ENCODE results near the gene MTMR10. TPM values are rescaled to one million over a fixed set of nuclear protein-coding genes. Genes with fewer than 3 reads are reported as not detected.

Gene MTMR10
- total and polyA plus RNA-seq, 7 donors: 11.4 to 31.0 (median 24.3) TPM

DNA sequence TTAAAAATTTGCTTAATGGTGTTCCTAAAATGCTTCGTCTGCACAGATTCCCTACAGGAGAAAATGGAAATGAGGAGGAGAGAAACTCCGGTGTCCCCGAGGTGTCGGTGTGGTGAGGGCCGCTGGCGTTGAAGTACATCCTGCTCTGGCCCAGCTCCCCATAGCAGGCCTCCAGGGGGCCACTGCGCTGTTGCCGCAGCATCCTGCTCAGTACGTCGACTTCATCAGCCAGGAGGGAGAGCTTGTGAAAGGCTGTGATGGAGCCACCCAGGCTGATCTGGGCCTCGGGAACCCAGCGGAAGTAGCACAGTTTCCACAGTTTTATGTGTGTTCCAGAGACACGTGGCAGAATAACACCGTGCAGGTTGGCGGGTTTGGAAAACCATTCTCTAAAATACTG, 49.9 kb downstream of the MTMR10 start:
- TF ChIP-seq POLR2AphosphoS5 (IDR thresholded peaks at IDR 0.05) (peak in 1 of 4 donors; percentile 8), POLR2A (IDR thresholded peaks at IDR 0.05) (no peak)
- TF ChIP-seq, protein P1, sequence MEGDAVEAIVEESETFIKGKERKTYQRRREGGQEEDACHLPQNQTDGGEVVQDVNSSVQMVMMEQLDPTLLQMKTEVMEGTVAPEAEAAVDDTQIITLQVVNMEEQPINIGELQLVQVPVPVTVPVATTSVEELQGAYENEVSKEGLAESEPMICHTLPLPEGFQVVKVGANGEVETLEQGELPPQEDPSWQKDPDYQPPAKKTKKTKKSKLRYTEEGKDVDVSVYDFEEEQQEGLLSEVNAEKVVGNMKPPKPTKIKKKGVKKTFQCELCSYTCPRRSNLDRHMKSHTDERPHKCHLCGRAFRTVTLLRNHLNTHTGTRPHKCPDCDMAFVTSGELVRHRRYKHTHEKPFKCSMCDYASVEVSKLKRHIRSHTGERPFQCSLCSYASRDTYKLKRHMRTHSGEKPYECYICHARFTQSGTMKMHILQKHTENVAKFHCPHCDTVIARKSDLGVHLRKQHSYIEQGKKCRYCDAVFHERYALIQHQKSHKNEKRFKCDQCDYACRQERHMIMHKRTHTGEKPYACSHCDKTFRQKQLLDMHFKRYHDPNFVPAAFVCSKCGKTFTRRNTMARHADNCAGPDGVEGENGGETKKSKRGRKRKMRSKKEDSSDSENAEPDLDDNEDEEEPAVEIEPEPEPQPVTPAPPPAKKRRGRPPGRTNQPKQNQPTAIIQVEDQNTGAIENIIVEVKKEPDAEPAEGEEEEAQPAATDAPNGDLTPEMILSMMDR (IDR thresholded peaks at IDR 0.05): no peak
- Histone ChIP-seq H3K36me3 (peaks cover 22 to 100% (median 60%) of the 10 kb centered on the region in 4 donors), H3K4me3 (no peak overlapping the region), H3K4me1 (no peaks in the 10 kb centered on the region), H3K9me3 (no peaks in the 10 kb centered on the region), H3K27ac (no peak overlapping the region), H3K27me3 (no peaks in the 10 kb centered on the region)
- DNase-seq: no peak
- intact Hi-C loops (cut with DNase I): no loop called here
- 90 to 95% methylated on average over 15 of the region's 15 CpGs for WGBS, 2 donors

DNA sequence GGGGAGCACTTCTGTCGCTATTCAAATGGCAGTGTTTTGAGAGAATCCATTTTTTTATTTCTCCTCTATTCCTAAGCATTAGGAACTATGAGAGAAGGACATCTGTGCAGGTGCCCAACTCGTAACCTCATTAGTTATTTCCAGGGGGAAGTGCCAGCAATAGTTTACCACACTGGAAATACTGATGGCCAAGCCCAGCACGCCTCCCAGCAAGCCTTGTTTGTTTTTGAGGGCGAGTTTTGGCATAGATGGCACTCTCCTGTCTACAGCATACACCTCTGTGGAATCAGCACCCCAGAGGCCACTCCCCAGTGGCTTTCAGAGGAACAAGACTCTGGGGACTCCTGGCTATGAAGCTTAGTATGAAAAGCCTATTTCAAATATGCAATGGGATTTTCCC, 51.1 kb downstream of the MTMR10 start:
- 29 to 79% methylated on average over 4 of the region's 4 CpGs for WGBS, 2 donors
- TF ChIP-seq POLR2AphosphoS5 (IDR thresholded peaks at IDR 0.05): no peak
- TF ChIP-seq, protein P1 (IDR thresholded peaks at IDR 0.05): no peak
- no peak for TF ChIP-seq POLR2A (IDR thresholded peaks at IDR 0.05)
- no peak for TF ChIP-seq EP300 (IDR thresholded peaks at IDR 0.05)
- no peak overlapping the region for H3K27ac ChIP-seq
- intact Hi-C loops (cut with DNase I): no loop called here
- H3K4me1 ChIP-seq: no peaks in the 10 kb centered on the region
- peaks cover 13 to 100% (median 55%) of the 10 kb centered on the region in 4 donors for H3K36me3 ChIP-seq
- H3K4me3 ChIP-seq: no peak overlapping the region
- DNase-seq: no peak
- H3K27me3 ChIP-seq: no peaks in the 10 kb centered on the region
- no peaks in the 10 kb centered on the region for H3K9me3 ChIP-seq

DNA sequence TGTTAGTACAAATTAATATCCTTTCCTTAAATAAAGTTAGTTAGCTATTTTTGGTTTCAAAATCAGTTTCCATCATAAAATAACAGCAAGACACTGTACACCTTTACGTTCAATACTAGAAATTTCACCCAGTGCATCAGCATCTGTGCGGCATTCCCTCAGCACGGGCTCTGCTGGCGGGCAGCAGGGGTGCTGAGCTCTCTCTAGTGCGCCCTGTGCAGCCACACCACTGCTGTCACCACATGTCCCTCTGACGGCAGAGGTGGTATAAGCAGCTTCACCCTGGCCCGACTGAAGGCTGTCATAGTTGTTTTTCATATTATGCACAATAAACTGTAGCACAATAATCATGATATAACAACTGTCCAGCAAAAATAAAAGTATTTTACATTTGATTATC, 52.3 kb downstream of the MTMR10 start:
- Histone ChIP-seq H3K36me3 (peaks cover 13 to 100% (median 55%) of the 10 kb centered on the region in 4 donors), H3K9me3 (no peaks in the 10 kb centered on the region), H3K4me1 (no peaks in the 10 kb centered on the region), H3K27me3 (no peaks in the 10 kb centered on the region), H3K4me3 (no peak overlapping the region), H3K27ac (no peak overlapping the region)
- no peak for TF ChIP-seq EP300 (IDR thresholded peaks at IDR 0.05)
- TF ChIP-seq, protein P1 (IDR thresholded peaks at IDR 0.05): no peak
- no peak for TF ChIP-seq POLR2A (IDR thresholded peaks at IDR 0.05)
- no peak for TF ChIP-seq POLR2AphosphoS5 (IDR thresholded peaks at IDR 0.05)
- WGBS, 2 donors: 95 to 96% methylated on average over 7 of the region's 7 CpGs
- no peak for DNase-seq
- intact Hi-C loops (cut with DNase I): no loop called here

DNA sequence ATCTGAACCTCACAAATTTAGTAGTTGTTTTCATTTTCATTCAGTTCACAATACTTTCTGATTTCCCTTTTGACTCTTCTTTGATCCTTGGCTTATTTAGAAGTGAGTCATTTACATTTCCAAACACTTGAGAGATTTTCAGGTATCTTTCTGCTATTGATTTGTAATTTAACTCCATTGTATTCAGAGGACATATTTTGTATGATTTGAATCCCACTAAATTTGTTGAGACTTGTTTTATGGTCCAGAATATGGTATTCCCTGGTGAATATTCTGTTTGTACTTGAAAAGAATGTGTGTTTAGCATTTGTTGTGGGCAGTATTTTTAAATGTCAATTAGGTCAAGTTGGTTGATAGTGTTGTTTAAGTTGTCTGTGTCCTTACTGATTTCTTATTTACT, 58.1 kb downstream of the MTMR10 start:
- Histone ChIP-seq H3K27me3 (no peaks in the 10 kb centered on the region), H3K27ac (no peak overlapping the region), H3K36me3 (peaks cover 13 to 76% (median 23%) of the 10 kb centered on the region in 4 donors), H3K4me1 (no peaks in the 10 kb centered on the region), H3K4me3 (no peak overlapping the region), H3K9me3 (no peaks in the 10 kb centered on the region)
- DNase-seq: no peak
- intact Hi-C loops (cut with DNase I): no loop called here
- TF ChIP-seq POLR2A (IDR thresholded peaks at IDR 0.05) (no peak), EP300 (IDR thresholded peaks at IDR 0.05) (no peak), POLR2AphosphoS5 (IDR thresholded peaks at IDR 0.05) (no peak)
- TF ChIP-seq, protein P1 (IDR thresholded peaks at IDR 0.05): no peak

DNA sequence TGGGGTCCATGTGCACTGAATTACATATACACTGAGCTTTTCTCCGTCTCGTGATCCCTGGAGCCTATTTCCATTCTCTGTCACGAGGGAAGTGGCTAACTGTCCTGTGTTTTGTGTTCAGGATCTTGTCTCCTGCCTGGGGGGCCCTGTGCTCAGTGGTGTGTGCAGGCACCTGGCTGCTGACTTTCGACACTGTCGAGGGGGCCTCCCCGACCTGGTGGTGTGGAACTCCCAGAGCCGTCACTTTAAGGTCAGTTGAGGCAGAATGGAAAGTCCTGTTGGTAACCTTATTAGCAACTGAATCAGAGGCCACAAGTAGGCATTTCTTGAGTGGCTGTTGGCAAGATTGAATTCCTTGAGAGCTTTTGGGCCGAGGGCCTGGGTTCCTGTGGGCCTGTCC, 61.0 kb downstream of the MTMR10 start:
- TF ChIP-seq EP300 (IDR thresholded peaks at IDR 0.05): no peak
- TF ChIP-seq, protein P1 (IDR thresholded peaks at IDR 0.05): no peak
- no peak for TF ChIP-seq POLR2AphosphoS5 (IDR thresholded peaks at IDR 0.05)
- TF ChIP-seq POLR2A (IDR thresholded peaks at IDR 0.05): no peak
- Histone ChIP-seq H3K27me3 (no peaks in the 10 kb centered on the region), H3K36me3 (peaks cover 18 to 76% (median 26%) of the 10 kb centered on the region in 4 donors), H3K4me1 (no peaks in the 10 kb centered on the region), H3K4me3 (no peak overlapping the region), H3K27ac (no peak overlapping the region), H3K9me3 (no peaks in the 10 kb centered on the region)
- WGBS, 2 donors: 90 to 95% methylated on average over 8 of the region's 8 CpGs
- no peak for DNase-seq
- intact Hi-C loops (cut with DNase I): no loop called here

Measured in sigmoid colon (tissue), 7 donors.